T-helper 9 cell (primary cell): Measurements from ENCODE around the gene CEP41.

Source experiments
- DNase-seq: peaks from one replicate; pipeline ENCODE4 v3.0.0-alpha.2; 2020

The CEP41 gene

GRCh38 chr7:130346941-130347340 is 93.9 kb downstream of the CEP41 start:
- DNase-seq: no peak

- no peak for DNase-seq
These were observed 94.5 kb downstream of the CEP41 start for GRCh38 chr7:130346177-130346905.

GRCh38 chr7:130345725-130346124 is 95.1 kb downstream of the CEP41 start:
- no peak for DNase-seq

GRCh38 chr7:130345136-130345535 is 95.7 kb downstream of the CEP41 start:
- DNase-seq: no peak

- no peak for DNase-seq
These were observed 96.4 kb downstream of the CEP41 start, which contains the start of gene CPA5 for GRCh38 chr7:130344271-130344866. Gene CPA5 (plus strand): TSS chr7:130344816. CDS start chr7:130346486, 1,670 bp downstream.
